Body of pancreas (tissue), 4 donors: ENCODE data around the gene CDH12.

Experiments
- POLR2A ChIP-seq, 3 donors: fragments of 450-650 bp; IDR thresholded peaks; one replicate each; pipeline ENCODE4 v1.6.1; 2016; ENCODE audit warnings: antibody characterized with exemption in 3 of 3, mild to moderate bottlenecking in 2 of 3
- TF ChIP-seq, protein P1 (sequence below), 7 experiments: fragments of 450-650 bp in 4 of 7; fragments of 200-600 bp in 3 of 7; sonication (generic) in 3 of 7; IDR thresholded peaks; one replicate each; pipeline ENCODE4 v1.5.1; 2016 to 2019; ENCODE audit warnings: antibody characterized with exemption in 7 of 7

DNA sequence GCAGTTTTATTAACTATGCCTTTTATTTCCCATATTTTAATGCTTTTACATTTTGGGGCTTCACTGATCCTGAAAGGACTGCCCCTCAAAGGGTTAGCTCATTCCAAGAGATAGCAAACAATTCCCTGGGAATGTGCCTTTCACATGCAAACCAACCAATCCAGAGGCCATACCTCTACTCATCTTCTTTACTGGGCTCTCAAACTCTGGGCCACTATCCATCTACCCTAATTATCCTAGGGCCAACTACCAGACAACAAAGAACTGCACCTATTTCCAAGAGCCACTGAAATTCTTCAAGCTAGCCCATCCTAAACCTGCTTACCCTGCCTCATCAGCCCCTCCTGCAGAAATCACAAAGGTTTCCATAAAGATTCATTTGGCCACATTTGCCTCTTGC, 364.7 kb downstream of the CDH12 start:
- TF ChIP-seq, protein P1, sequence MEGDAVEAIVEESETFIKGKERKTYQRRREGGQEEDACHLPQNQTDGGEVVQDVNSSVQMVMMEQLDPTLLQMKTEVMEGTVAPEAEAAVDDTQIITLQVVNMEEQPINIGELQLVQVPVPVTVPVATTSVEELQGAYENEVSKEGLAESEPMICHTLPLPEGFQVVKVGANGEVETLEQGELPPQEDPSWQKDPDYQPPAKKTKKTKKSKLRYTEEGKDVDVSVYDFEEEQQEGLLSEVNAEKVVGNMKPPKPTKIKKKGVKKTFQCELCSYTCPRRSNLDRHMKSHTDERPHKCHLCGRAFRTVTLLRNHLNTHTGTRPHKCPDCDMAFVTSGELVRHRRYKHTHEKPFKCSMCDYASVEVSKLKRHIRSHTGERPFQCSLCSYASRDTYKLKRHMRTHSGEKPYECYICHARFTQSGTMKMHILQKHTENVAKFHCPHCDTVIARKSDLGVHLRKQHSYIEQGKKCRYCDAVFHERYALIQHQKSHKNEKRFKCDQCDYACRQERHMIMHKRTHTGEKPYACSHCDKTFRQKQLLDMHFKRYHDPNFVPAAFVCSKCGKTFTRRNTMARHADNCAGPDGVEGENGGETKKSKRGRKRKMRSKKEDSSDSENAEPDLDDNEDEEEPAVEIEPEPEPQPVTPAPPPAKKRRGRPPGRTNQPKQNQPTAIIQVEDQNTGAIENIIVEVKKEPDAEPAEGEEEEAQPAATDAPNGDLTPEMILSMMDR (IDR thresholded peaks at IDR 0.05): no peak
- TF ChIP-seq POLR2A (IDR thresholded peaks at IDR 0.05): no peak
